GM18870 (cell line): Measurements from ENCODE around the gene NBPF26.
"Not testable (repeated sequence)": the region's sequence is repeated elsewhere in the genome, so short reads cannot be mapped to it uniquely, and the experiment has no call there.

Source experiments
- ATAC-seq: cut with Tn5 transposase; IDR thresholded peaks from one replicate; pipeline ENCODE4 v1.9.1; 2021; ENCODE audit warnings: moderate library complexity; ENCODE audit not compliant: unreplicated experiment

Gene NBPF26

GRCh38 chr1:120850537-120851421 lies 127.0 kb downstream of the NBPF26 start:
- ATAC-seq: not testable (repeated sequence)

- ATAC-seq: not testable (repeated sequence)
Observed at GRCh38 chr1:120858144-120858543, 134.4 kb downstream of the NBPF26 start.

- not testable (repeated sequence) for ATAC-seq
Observed at GRCh38 chr1:120859615-120860234, 136.0 kb downstream of the NBPF26 start.

- not testable (repeated sequence) for ATAC-seq
Observed at GRCh38 chr1:120878206-120878605, 154.5 kb downstream of the NBPF26 start.

GRCh38 chr1:120880056-120880455 lies 156.3 kb downstream of the NBPF26 start:
- ATAC-seq: not testable (repeated sequence)

- not testable (repeated sequence) for ATAC-seq
Observed at GRCh38 chr1:120881934-120882333, 158.2 kb downstream of the NBPF26 start.
